CD4-positive, alpha-beta T cell treated with Interleukin-4 for 1 hour (primary cell): ENCODE measurements around the gene WDFY3.

Experiments
- DNase-seq, 2 donors: peaks; one replicate each; pipeline ENCODE4 v3.0.0-alpha.2; 2020 to 2022

WDFY3 gene

DNA sequence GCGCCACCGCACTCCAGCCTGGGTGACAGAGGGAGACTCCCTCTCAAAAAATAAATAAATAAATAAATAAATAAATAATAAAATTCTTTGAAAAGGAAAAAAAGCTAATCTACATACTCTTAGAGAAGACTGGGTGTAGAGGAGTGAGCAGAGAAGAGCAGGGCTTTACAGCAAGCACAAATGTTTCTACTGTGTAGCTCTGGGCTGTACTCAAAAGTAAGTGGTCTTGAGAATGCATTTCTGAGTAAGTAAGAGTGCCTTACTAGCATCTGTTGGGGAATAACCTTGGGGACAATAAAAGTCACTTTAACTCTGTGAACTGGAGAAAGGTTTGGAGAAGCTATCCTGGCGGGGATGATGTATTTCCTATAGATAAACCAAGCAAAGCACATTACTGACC lies 185.8 kb downstream of the WDFY3 start:
- DNase-seq = no peak

DNA sequence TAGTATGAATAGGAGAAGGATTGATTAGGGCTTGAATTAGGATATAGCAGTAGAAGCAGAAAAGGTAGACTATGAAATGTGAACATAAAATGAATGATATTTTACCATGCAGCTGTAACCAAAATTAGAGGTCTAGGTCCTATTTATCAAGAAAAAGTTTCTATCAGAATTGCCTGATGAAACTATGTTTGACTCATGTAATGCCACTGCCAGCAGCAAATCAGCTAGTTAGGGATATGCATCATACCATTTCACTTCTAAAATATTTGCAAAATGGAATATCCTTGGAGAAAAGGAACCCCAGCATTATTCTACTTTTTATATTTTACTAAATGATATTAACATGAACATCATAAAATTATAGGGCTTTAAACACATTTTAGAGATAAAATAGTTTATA lies 188.4 kb downstream of the WDFY3 start:
- no peak for DNase-seq

DNA sequence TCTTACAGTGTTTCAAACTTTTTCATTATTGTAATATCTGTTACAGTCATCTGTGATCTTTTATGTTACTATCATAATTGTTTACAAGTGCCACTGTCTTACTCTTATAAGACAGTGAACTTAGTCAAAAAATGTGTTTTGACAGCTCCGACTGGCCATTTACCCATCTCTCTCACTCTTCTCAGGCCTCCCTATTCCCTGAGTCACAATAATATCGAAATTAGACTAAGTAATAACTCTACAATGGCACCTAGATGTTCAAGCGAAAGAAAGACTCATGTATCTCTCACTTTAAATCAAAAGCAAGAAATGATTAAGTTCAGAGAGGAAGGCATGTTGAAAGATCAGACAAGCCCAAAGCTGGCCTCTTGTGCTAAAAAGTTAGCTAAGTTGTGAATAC lies 199.3 kb downstream of the WDFY3 start:
- no peak for DNase-seq

GRCh38 chr4:84753321-84753972 lies 213.0 kb downstream of the WDFY3 start:
- peak in 1 of 2 donors; percentile 16 for DNase-seq

GRCh38 chr4:84751707-84752106 lies 214.8 kb downstream of the WDFY3 start:
- DNase-seq = no peak

DNA sequence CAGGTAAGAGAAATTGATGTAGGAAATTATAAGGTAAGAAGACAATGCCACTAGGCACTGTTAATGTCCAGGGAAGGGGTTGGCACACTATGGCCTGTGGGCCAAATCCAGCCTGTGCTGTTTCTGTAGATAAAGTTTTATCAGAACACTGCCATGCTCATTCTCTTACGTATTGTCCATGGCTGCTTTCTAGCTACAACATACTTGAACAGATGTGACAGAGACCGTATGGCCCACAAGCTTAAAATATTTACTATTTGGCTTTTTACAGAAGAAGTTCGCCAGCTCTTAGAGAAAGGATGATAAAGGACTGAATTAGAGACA lies 215.6 kb downstream of the WDFY3 start:
- DNase-seq = no peak

GRCh38 chr4:84750260-84750959 lies 216.1 kb downstream of the WDFY3 start:
- no peak for DNase-seq

GRCh38 chr4:84740057-84740456 lies 226.4 kb downstream of the WDFY3 start:
- no peak for DNase-seq

DNA sequence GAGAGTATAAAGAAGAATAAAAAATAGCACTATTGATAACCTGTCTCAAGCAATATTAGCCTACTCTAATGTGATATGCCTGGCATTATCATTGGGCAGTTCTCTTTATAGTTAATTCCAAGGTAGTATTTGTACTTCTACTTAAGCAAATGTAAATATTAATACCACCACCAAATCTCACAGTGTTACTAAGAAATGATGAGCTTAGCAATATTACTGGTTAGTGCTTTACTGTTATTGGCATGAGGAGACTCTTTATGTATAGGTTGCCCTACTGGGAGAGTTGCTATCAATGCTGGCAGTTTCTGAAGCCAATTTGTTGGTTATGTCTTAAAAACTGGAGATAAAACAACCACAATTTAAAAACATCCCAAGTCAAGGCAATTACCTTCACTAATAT lies 227.9 kb downstream of the WDFY3 start:
- no peak for DNase-seq

DNA sequence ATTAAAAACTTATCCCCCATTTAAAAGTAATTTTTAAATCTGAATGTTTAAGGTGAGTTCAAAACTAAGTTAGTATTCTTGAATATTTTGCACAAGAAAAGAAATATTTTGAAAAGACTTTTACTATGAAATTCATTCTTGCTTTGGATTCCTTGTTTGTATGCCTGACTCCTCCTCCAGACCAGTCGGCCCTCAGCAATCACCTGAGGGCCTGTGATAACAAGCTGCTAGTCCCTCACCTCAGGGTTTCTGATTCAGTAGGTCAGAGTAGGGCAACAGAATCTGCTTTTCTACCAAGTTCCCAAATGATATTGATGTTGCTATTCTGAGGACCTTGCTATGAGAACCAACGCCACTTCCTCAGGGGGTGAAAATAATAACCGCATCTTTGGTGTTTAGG lies 228.8 kb downstream of the WDFY3 start:
- no peak for DNase-seq

DNA sequence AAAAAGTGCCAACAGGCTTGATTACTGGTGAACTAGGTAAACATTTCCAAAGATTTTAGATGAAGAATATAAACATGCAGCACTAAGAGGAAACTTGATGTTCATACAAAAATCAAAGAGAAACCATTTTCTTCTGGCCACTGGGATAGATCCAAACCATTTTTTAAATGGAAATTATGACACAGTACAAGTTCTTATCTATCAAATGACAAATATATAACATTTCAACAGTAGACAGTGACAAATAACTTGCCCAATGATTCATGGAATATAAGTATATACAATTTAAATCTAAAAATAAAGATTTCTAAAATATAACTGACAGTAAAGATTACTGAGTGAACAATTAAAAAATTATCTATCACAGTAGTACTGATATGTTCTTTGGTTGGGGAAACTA lies 232.5 kb downstream of the WDFY3 start:
- DNase-seq = no peak

- DNase-seq = no peak
Observed at GRCh38 chr4:84733343-84734033, 233.0 kb downstream of the WDFY3 start.

DNA sequence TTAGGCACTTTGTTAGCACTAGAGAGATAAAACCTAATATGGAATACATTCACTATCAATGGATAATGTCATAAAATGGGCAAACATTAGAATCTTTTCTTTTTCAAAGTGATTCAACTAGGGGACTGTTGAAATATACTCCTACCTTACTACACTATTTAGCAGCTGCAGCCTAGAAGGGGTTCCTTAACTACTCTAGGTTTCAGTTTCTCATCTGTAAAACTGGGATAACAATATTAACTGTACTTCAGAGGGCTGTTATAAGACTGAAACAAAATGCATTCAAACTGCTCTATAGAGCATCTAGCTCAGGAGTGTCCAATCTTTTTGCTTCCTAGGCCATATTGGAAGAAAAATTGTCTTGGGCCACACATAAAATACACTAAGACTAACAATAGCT lies 236.1 kb downstream of the WDFY3 start:
- no peak for DNase-seq

- no peak for DNase-seq
Observed at GRCh38 chr4:84727491-84727890, 239.0 kb downstream of the WDFY3 start.

- DNase-seq = no peak
Observed at GRCh38 chr4:84726356-84726755, 240.1 kb downstream of the WDFY3 start.

- no peak for DNase-seq
Observed at GRCh38 chr4:84722720-84723119, 243.8 kb downstream of the WDFY3 start.

GRCh38 chr4:84719115-84719514 lies 247.4 kb downstream of the WDFY3 start:
- no peak for DNase-seq

- no peak for DNase-seq
Observed at GRCh38 chr4:84718699-84719098, 247.8 kb downstream of the WDFY3 start.

DNA sequence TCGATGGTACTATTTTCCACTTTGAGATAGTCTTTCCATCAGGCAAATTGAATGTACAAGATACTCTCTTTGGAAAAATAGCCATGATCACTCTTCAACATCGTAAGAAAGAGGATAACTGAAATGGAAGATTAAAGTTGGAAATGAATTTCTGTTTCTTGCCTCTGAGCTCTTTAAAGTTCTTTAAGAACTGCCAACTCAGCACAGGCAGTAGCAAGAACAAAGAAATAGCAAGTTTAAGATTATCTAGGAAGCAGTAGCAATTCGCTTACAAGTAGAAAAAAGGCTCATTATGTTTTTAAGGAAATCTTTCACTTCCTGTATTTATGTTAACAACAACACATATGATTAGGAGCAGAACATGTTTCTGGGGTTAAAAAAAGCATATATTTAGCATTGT lies 255.9 kb downstream of the WDFY3 start:
- no peak for DNase-seq

- DNase-seq = no peak
Observed at GRCh38 chr4:84708406-84709135, 257.9 kb downstream of the WDFY3 start.

DNA sequence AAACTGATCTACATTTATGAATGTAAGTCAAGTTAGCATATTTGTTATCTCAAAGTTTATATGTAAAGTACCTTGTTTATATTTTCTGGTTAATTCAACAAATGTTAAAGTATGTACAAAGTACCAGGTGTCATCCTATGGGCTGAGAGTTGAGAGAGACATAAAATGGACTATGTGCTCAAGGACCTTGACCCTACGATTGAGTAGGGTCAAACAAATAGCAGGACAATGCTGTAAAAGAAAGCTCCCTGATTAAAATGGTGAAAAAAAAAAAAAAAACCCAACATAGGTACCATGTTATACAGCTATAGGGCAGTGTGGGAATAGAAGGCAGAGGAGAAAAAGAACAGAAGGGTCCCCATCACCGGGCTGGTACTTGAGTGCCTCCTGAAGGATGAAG lies 260.2 kb downstream of the WDFY3 start:
- DNase-seq = no peak

DNA sequence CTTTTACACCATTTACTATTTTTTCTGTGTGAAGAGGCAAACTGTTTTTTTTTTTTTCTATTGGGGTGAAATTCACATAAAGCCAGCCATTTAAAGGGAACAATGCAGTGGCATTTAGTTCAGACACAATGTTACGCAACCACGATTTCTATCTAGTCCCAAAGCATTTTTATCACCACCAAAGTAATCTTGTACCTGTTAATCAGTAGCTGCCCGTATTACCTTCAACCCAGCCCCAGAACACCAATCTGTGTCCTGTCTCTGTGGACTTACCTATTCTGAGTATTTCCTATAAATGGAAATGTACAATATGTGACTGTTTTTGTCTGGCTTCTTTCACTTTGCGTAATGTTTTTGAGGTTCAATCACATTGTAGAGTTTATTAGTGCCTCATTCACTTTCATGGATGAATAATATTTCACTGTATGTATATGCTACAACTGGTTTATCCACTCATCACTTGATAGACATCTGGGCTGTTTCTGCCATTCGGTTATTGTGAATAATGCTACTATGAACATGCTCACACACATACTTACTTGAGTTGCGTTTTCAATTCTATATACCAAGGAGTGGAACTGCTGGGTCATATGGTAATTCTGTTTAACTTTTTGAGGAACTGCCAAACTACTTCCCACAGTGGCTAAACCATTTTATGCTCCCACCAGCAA lies 267.4 kb downstream of the WDFY3 start:
- no peak for DNase-seq

DNA sequence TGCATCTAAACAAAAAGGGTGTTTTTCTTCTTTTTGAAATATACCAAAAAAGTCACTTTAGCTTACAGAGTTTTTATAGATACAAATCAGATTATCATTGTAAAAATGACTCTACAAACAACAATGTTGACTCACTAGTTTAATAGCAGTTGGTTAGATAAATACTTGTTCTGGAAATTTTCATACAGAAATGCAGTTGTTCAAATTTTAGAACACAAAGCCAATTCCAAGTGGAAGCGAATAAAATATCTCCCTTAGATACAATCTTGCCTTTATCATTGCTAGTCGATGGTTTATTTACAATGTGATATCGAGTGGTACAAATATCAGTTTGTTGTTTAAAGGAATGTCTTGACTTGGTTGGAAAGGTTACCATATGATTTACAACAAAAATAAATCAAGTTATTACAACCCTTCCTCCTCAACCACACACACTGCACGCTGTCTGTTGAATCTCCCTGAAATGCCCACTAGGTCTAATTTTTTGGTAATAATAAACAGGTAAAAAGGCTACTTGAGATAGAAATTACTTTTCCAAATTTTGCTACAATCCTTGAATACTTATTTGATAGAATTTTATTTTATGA lies 268.8 kb downstream of the WDFY3 start:
- DNase-seq = no peak
